Lower leg skin (tissue), 3 donors: Measurements from ENCODE around the gene DBI.

Source experiments
- CTCF ChIP-seq, 3 donors: fragments of 450-650 bp; IDR thresholded peaks; one replicate each; pipeline ENCODE4 v1.5.1; 2016; ENCODE audit warnings: antibody characterized with exemption in 3 of 3, mild to moderate bottlenecking in 3 of 3, moderate library complexity in 2 of 3
- POLR2A ChIP-seq, 2 donors: fragments of 450-650 bp; IDR thresholded peaks; one replicate each; pipeline ENCODE4 v1.6.1; 2016 to 2017; ENCODE audit warnings: antibody characterized with exemption in 2 of 2, mild to moderate bottlenecking in 1 of 2, moderate library complexity in 1 of 2

GRCh38 chr2:119417908-119418307 lies 51.1 kb downstream of the DBI start:
- TF ChIP-seq CTCF (IDR thresholded peaks at IDR 0.05) (no peak), POLR2A (IDR thresholded peaks at IDR 0.05) (no peak)
